ENCODE measurements around the gene ELOVL2.
"Not testable (repeated sequence)": the region's sequence is repeated elsewhere in the genome, so short reads cannot be mapped to it uniquely, and the experiment has no call there.

The ELOVL2 gene

DNA sequence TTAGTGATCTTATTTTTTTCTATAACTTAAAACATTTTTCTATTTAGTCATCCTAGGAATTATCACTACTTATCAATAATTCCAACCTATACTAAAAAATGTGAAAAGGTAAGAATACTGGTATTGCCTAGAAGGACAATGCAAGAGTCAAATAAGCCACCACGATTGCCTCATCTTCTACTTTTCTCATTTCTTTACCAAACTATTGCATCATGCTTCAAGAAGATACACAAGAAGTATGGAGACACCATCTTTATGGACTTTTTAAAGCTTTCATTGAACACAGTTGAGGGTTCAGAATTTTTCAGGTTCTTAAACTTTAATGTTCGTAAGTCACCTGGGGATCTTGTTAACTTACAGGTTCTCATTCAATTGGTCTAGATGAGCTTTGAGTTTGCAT is 25.9 kb downstream of the ELOVL2 start:
- DNase-seq, result no peak

DNA sequence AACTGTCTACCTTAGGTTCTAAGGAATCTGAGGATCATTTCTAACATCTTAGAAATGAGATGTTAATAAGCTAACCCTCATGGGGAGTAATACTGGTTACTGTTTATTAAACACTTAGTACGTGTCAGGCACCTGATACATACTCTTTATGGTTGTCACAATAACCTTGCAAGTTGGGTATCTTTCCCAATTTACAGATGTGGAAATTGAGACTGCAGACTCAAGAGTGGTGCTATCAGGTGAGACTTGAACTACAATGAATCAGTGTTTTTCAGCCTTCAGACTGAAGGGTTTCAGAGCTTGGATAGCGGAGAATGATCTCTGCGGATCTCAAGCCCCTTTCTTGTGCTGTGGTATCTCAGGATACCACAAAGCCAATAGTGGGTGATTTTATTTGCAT is 27.0 kb downstream of the ELOVL2 start:
- no peak for DNase-seq

DNA sequence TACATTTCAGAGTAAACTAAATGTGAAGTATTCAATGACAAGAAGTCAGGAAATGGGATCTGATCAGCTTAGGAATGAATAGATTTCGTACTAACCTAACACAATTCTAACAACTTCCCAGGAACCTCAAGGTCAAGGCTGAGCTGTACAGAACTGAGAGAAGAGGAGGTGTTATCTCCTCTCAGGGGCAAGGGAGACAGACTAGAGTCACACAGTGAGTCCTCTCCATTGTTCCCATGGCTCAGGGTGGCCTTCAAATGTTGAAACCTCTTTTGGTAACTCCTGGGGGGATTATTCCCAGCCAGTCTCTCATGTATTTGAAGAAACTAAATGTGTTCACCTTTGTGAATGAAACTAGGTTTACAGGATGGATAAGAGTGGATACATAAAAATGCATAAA is 27.7 kb downstream of the ELOVL2 start:
- DNase-seq, result no peak

DNA sequence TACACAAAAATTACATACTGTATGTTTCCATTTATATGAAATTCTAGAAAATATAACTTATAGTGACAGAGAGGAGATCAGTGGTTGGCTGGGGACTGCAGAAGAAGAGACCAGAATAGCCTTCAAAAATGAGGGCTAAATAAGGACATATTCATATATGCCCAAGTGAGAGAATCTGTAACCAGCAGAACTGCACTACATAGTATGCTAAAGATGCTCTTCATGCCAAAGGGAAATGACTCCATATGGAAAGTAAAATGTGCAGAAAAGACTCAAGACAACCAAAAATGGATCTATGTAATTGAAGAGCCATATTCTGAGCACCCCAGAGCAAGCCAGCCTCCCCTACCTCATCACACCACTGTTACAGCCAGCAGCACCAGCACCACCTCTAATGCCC is 29.0 kb downstream of the ELOVL2 start:
- no peak for DNase-seq

DNA sequence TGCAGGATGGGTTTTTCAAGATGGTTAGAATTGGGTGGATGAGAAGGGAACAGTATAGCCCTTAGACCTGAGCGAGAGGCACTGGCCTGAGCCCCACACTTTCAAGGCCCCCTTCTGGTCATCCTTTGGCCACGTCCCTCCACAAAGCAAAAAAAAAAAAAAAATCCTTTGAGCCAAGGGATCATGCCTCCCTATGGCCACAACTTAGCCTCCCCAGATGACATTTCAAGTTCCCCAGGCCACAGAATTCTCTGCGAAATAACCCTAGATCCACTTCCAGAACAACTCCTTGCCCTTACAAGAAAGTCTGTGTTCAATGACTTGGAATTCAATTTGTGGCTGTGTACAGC is 30.4 kb downstream of the ELOVL2 start:
- DNase-seq, result no peak

DNA sequence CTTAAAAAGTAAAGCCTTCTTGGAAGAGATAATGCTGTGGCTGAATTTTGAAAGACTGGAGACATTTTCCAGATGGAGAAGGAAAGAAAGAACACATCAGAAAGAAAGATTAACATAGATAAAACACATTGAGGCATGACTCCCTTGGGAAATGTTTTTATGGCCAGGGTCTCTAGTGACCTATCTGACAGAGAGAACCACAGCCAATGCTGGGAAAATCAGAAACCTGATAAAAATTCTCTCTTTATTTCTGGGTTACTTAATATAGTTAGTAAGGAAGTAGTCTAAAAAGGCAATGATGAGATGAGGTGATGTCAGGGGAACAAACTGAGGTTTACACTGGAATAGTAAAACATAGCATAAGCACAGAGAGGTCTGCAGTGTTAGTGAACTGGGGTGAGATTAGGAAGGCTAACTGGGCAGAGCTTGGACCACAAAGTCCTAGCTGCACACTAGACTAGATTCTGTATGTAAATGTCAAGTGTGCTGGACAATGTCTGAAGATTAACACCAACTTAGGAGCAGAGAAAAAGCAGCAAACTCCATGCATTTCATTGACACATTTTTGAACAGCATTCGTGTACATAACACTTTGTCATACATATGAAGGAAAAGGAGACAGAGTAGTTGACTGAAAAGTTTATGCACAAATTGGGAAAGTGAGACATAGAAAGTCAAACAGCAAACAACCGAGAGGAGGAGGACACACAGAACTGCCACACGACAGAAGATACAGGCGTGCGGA is 31.0 kb downstream of the ELOVL2 start:
- DNase-seq, result no peak

DNA sequence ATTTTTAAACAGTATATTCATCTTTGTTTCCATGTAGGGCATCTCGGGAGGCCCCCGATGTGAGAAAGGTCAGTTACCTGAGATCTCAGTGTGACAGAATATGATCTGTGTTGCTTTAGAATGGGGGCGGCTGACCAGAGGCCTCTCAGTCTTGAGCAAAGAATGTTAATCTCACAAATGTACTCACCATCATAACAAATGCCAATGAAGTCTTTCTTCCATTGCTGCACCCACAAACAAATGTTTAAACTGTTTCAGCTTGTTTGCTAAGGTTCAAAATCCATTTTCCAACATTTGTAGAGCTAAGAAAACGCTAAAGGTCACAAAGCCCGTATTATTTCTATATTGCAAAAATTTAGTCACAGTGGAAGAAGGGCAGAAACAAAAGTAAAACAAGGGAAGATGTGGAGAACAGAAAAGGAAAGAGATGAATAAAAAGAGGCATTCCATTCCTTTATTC is 31.8 kb downstream of the ELOVL2 start:
- no peak for DNase-seq

DNA sequence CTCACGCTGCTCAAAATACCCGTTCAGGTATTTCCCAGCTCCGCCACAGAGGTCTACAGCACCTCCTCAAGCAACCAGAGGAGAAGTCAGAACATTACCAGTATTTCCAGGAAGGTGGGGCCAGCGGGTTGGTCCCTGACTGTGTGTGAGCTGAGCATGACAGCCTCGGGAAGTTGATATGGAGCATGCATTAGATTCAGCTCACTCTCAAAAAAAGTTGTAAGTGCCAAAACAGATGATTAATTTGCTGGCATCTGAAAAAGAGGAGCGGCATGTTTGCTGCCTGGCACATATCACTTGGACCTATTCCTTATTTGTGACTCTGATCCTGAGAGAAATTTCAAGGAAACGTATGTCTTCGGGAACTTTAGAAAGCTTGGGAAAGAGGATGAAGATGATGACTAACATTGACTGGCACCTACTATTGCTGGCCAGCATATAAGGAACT is 32.3 kb downstream of the ELOVL2 start:
- DNase-seq, result no peak

DNA sequence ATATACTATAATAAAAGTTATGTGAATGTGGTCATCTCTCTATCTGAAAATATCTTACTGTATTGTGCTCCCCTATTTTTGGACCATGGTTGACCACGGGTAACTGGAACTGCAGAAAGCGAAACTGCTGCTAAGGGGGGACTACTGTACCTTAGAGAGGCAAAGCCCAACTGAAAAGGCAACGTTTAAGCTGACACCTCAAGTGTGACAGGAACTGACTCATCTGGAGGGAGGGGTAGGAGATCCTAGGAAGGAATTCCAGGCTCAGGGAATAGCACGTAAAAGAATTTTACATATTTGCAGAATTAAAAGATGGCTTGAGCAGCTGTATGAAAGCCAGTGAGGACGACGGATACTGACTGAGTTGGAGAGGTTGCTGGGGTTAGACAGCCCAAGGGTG is 34.8 kb downstream of the ELOVL2 start:
- no peak for DNase-seq

DNA sequence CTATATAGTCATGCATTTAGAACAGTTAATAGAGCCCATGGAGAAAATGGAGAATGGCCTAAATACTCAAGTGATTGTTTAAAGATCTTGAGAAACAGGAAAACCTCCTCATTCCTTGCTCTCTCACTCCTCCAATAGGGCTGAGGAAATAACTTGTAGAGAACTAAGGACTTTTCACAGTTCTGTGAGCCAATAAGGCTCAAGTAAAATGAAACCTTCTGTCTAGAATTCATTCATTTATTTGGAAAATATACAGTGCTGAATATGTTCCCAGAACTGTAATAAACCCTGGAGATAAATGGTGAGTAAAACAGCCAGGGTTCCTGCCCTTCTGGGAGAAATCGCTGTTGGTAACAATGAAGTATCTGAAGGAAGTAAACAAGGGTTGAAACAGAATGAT is 35.3 kb downstream of the ELOVL2 start:
- DNase-seq, result no peak

DNA sequence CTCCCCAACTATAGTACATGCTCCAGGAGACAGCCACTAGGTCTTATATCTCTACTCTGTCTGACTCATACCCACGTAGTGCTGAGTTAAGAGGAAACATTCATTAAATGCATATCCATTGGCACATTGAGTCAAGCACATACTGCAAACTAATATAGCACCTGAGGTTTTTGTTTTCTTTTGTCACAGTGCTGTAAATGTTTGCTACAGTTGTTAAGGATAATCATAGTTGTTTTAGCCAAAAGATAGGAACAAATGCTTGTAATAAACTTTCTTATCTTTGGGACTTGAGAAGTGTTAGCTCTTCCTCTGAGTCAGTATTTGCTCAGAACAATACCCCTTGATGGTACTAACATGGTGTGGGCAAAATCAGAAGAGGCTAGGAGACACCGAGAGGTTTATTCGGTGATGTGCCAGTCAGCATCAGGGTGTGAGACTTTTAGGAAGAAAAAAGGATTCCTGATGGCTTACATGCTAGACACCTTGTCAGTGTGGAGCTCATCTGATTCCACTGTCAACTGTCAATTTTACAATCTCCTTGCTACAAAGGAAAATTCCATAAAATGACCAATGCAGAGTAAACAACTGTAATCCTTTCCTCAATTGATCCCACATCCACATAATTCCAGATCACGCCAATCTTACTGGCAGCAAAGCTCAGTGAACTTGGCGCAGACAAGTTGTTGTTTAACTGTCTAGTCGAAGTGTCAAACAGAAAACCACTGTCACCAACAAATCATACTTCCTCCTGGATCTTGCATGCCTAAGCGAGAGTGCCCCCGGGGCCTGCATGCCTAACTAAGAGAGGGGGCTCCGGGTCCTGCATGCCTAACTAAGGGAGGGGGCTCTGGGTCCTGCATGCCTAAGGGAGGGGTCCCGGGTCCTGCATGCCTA is 36.1 kb downstream of the ELOVL2 start:
- no peak for DNase-seq

DNA sequence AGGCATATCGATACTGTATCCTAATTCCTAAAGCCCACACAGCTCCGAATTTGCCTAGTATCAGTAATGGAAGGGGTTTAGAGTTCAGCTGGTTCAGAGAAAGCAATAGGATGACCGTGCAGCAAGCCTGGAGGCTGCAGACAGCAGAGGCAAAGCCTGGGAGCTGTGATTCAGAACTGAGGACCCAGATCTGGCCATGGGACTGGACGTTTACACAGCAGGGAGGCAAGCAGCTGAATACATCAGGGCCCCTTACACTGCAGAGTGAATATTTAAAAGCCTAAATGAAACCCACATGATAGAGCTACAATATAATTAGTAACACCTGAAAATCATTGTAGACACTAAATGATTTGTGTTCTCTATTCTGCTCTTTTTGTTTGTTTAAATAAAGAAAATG is 38.0 kb downstream of the ELOVL2 start:
- DNase-seq, result no peak

DNA sequence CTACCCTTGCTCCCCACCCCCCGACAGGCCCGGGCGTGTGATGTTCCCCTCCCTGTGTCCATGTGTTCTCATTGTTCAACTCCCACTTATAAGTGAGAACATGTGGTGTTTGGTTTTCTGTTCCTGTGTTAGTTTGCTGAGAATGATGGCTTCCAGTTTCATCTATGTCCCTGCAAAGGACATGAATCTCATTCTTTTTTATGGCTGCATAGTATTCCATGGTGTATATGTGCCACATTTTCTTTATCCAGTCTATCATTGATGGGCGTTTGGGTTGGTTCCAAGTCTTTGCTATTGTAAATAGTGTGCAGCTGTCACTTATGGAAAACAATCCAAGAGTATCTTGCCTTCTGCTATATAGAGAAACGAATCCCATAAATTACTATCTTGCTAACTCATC is 40.8 kb downstream of the ELOVL2 start:
- not testable (repeated sequence) for DNase-seq

DNA sequence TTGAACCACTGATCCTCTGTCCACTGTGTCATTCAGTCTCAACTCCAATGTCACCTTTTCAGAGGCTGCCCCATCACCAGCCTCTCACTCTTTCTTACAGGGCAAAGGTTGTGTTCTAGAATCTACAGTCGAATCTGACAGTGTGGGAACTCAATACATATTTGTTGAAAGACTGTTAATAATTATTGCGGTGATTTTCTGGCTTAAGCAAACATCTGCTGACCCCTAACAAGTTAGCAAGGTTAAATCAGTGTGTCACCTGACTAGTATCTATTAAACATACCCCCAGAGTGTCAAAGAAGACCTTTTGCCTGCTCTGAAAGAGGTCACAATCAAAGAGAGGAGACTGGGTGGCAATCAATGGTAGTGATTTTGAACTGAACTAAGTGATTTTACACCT is 41.9 kb downstream of the ELOVL2 start:
- no peak for DNase-seq

DNA sequence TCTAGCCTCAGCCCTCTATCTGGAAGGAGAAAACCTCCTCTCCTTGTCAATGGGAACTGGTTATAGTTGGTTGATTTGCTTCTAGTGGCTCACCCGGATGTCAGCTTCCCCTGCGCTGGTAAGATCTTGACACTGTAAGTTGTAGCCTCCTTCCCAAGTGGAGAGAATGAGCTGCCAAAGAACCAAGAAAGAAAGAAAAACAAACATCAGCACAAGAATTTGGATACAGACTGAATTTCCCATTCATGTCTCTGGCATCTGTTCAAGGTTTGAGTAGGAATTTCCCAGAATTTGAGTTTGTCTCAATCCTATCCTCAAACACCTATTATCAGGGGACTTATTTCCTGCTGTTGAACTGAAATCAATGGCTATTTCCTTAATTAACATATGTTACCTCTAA is 44.1 kb downstream of the ELOVL2 start:
- DNase-seq, result no peak

DNA sequence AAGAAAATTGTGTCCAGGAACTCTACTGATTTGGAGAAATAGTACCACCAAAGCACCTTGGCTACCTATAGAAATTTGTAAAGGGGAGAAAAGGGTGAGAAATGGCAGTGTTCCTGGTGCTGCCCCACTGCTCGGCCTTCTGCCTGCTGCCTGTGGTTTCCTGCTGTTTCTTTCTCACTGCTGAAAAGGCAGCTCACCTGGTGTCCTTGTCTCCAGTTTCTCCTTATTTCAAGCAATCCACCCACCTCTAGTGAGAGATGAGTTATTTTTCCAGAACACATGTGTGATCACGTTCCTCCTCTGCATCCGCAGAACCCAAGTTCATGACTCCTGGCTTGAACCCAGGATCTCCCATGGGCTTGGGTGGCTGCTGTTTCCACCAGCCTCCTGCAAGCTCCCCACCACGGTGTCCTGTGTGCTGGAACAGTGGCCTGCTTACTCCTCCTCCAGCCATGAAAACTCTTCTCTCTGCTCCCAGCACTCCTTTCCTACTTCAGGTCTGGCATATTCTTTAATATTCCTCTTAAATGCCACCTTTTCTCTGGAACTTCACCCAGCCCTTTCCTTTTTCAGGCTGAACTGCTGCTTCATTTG is 48.9 kb downstream of the ELOVL2 start:
- DNase-seq, result no peak

DNA sequence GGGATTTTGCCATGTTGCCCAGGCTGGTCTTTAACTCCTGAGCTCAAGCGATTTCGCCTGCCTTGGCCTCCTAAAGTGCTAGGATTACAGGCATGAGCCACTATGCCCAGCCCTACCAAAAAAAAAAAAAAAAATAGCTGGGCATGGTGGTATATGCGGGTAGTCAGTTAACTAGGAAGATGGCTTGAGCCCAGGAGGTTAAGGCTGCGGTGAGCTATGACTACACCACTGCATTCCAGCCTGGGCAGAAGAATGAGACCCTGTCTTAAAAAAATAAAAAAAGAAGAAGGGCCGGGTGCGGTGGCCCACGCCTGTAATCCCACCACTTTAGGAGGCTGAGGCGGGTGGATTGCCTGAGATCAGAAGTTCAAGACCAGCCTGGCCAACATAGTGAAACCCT is 50.2 kb downstream of the ELOVL2 start:
- no peak for DNase-seq

DNA sequence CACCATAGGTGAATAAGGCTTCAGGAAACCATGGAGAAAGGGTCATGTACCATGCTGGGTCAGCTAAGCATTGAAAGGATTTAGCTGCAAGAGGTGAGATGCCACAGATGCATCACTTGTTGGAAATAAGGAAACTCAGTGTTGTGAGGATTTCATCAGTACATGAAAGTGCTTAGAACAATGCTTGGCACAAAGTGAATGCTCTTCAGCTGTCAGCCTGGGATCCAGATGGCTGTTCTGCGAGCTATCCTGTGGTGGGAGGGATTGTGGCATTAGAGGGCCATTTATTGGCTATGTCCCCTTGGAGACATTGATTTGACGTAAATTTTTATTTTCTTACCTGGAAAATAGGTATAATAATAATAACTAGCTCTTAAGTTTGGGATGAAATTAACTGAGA is 53.0 kb downstream of the ELOVL2 start:
- no peak for DNase-seq

DNA sequence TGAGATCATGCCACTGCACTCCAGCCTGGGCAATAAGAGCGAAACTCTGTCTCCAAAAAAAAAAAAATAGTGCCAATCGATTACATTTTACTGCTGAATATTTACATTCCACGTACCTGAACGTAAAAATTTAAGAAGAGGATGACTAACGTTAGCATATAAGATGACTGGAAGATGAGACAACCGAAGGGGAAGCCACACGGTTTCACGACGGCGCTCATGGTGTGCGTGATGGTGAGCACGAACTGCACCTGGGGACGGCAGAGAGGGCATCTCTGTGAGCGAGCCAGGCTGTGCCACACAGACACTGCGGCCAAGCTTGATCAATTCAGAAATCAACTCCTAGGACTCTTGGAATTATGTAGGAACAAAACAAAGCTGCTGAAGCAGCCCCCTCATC is 54.5 kb downstream of the ELOVL2 start:
- no peak for DNase-seq

DNA sequence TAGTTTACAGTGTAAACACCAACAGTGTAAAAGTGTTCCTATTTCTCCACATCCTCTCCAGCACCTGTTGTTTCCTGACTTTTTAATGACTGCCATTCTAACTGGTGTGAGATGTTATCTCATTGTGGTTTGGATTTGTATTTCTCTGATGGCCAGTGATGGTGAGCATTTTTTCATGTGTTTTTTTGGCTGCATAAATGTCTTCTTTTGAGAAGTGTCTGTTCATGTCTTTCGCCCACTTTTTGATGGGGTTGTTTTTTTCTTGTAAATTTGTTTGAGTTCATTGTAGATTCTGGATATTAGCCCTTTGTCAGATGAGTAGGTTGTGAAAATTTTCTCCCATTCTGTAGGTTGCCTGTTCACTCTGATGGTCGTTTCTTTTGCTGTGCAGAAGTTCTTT is 59.1 kb downstream of the ELOVL2 start:
- not testable (repeated sequence) for DNase-seq

DNA sequence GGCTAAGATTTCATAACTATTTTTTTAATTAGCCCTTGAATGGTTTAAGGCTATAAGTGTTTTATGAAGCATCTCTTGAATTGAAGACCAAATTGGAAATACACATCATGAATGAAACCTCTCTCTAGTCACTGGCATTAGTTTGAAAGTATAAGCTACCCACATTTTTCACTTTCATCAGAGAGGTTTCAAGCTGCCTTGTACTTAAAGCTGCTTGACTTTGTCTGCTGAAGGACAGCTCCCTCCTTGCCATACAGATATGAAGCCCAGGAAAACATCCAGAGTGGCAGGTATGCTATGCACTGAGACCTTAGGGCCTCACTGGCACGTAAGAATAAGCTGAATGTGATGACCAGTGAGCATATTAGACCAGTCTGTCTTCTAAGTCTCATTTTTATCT is 62.7 kb downstream of the ELOVL2 start:
- DNase-seq, result no peak

DNA sequence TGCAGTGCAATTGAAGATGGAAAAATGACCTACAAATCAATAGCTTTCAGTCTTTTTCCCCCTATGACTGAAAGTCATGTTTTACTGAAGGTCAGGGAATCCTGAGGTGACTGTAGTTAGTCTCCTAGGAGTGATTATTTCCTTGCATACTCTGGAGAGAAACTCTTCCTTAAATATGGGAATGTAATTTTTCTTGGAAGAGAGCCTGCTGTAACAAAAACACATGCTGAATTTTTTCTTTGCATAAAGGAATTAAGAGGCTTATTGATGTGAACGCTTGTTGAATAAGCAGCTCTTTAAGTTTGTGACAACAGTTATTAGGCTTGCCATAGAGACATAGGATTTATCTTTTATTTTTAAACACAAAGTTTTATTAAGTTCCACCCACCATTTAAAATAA is 64.5 kb downstream of the ELOVL2 start:
- DNase-seq, result no peak

DNA sequence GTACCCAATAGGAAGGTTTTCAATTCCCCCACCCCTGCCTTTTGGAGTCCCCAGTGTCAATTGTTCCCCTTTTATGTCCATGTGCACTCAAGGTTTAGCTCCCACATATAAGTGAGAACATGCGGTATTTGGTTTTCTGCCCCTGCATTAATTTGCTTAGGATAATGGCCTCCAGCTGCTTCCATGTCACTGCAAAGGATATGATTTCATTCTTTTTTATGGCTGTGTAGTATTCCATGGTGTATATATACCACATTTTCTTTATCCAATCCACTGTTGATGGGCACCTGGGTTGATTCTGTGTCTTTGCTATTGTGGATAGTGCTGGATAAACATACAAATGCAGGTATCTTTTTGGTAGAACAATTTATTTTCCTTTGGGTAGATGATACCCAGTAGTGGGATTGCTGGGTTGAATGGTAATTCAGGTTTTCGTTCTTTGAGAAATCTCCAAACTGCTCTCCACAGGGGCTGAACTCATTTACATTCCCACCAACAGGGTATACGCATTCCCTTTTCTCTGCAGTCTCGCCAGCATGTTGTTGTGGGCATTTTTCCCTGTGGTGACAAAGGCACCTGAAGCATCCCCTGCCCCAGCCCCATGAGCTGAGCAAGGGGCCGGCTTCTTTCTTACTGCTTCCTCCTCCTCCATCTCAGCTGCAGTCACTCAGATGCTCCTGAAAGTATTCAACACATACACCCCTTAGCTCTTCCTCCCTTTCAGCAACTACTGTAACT is 66.7 kb downstream of the ELOVL2 start:
- no peak for DNase-seq

All from GF-D8 (cell line).